Karpas-422 (cell line): ENCODE measurements around the gene ZPBP2. TPM values are rescaled to one million over a fixed set of nuclear protein-coding genes. Genes with fewer than 3 reads are reported as not detected.

ENCODE experiments used
- DNase-seq: peaks from one replicate; pipeline ENCODE4 v3.0.0-alpha.2; 2015
- H2AFZ ChIP-seq: fragments of 200-600 bp; sonication (generic); 2 replicates; pipeline ENCODE4 v1.6.1; 2014; ENCODE audit warnings: antibody characterized with exemption, low read length, mixed read lengths
- H3K27ac ChIP-seq: fragments of 200-600 bp; sonication (generic); 2 replicates; pipeline ENCODE4 v1.5.1; 2014; ENCODE audit warnings: mild to moderate bottlenecking, low read length, moderate library complexity
- H3K27me3 ChIP-seq: fragments of 200-600 bp; sonication (generic); 2 replicates; pipeline ENCODE4 v1.6.1; 2014; ENCODE audit warnings: low read length, mixed read lengths
- H3K36me3 ChIP-seq: fragments of 200-600 bp; sonication (generic); 2 replicates; pipeline ENCODE4 v1.6.1; 2014; ENCODE audit warnings: low read length, mixed read lengths; ENCODE audit not compliant: insufficient read depth
- H3K4me1 ChIP-seq: fragments of 200-600 bp; sonication (generic); 2 replicates; pipeline ENCODE4 v1.6.1; 2014; ENCODE audit warnings: mild to moderate bottlenecking, low read length, mixed read lengths
- H3K4me2 ChIP-seq: fragments of 200-600 bp; sonication (generic); 2 replicates; pipeline ENCODE4 v1.6.1; 2014; ENCODE audit warnings: low read length, low read depth, mild to moderate bottlenecking; ENCODE audit not compliant: poor library complexity, severe bottlenecking
- H3K4me3 ChIP-seq: fragments of 200-600 bp; sonication (generic); 2 replicates; pipeline ENCODE4 v1.5.1; 2014; ENCODE audit warnings: mild to moderate bottlenecking, antibody characterized with exemption, low read length, mixed read lengths
- H3K79me2 ChIP-seq: fragments of 200-600 bp; sonication (generic); 2 replicates; pipeline ENCODE4 v1.6.1; 2014; ENCODE audit warnings: mild to moderate bottlenecking, low read length, mixed read lengths
- H3K9ac ChIP-seq: fragments of 200-600 bp; sonication (generic); 2 replicates; pipeline ENCODE4 v1.6.0; 2014; ENCODE audit warnings: low read length
- H3K9me2 ChIP-seq: fragments of 200-600 bp; sonication (generic), shearing (Covaris generic); replicated peaks from 2 replicates; pipeline ENCODE4 v1.6.0; 2014; ENCODE audit warnings: mild to moderate bottlenecking, low read length, moderate library complexity; ENCODE audit not compliant: insufficient read depth
- H3K9me3 ChIP-seq: fragments of 300-700, 200-600 bp; sonication (generic); 2 replicates; pipeline ENCODE4 v1.6.1; 2014; ENCODE audit warnings: low read length, mixed read lengths
- H4K20me1 ChIP-seq: fragments of 200-600 bp; sonication (generic); 2 replicates; pipeline ENCODE4 v1.6.1; 2014; ENCODE audit warnings: mild to moderate bottlenecking, antibody characterized with exemption, low read length, low read depth; ENCODE audit not compliant: insufficient read depth
- total RNA-seq: library from RNA; depleted of rRNA; stranded (reverse); fragments of >200 nt; shearing (Covaris generic); gene quantifications from 2 replicates; pipeline ENCODE4 v1.2.3, GENCODE V29; 2014; ENCODE audit warnings: low replicate concordance

The ZPBP2 gene
- total RNA-seq, 1 experiment from 2014 or later: 10.4 TPM

GRCh38 chr17:39863244-39863917, 4.6 kb upstream of the ZPBP2 start:
- peak; percentile 83 for DNase-seq
- Histone ChIP-seq H3K36me3 (peaks cover 25% of the 10 kb centered on the region), H3K9ac (peak overlapping the region; percentile 89), H3K9me3 (no peaks in the 10 kb centered on the region), H3K9me2 (no peaks in the 10 kb centered on the region), H3K4me2 (peak overlapping the region; percentile 99), H2AFZ (no peak overlapping the region), H3K4me3 (peak overlapping the region; percentile 84), H3K27me3 (no peaks in the 10 kb centered on the region), H3K4me1 (peaks cover 62% of the 10 kb centered on the region), H4K20me1 (no peaks in the 10 kb centered on the region), H3K27ac (peak overlapping the region; percentile 98), H3K79me2 (peaks cover 63% of the 10 kb centered on the region)

GRCh38 chr17:39863918-39864746, 3.9 kb upstream of the ZPBP2 start, which contains the start of gene IKZF3:
Gene IKZF3, minus strand, starts transcription at chr17:39864312. Its CDS starts 186 bp downstream, at chr17:39864126.
- no peaks in the 10 kb centered on the region for H3K9me3 ChIP-seq
- H4K20me1 ChIP-seq: no peaks in the 10 kb centered on the region
- no peaks in the 10 kb centered on the region for H3K27me3 ChIP-seq
- H3K9me2 ChIP-seq: no peaks in the 10 kb centered on the region
- H2AFZ ChIP-seq: no peak within 1 kb of the TSS
- H3K9ac ChIP-seq: peak within 1 kb of the TSS; percentile 89
- H3K4me3 ChIP-seq: peak within 1 kb of the TSS; percentile 84
- peak within 1 kb of the TSS; percentile 99 for H3K4me2 ChIP-seq
- H3K79me2 ChIP-seq: peaks cover 57% of the 10 kb centered on the region
- H3K4me1 ChIP-seq: peaks cover 62% of the 10 kb centered on the region
- peak within 1 kb of the TSS; percentile 98 for H3K27ac ChIP-seq
- DNase-seq: peak; percentile 87
- H3K36me3 ChIP-seq: peaks cover 22% of the 10 kb centered on the region

GRCh38 chr17:39866013-39866730, 1.8 kb upstream of the ZPBP2 start:
- no peaks in the 10 kb centered on the region for H3K9me2 ChIP-seq
- H3K79me2 ChIP-seq: peaks cover 36% of the 10 kb centered on the region
- no peak overlapping the region for H2AFZ ChIP-seq
- peak overlapping the region; percentile 98 for H3K27ac ChIP-seq
- peaks cover 61% of the 10 kb centered on the region for H3K4me1 ChIP-seq
- H3K9me3 ChIP-seq: no peaks in the 10 kb centered on the region
- no peaks in the 10 kb centered on the region for H4K20me1 ChIP-seq
- DNase-seq: no peak
- no peaks in the 10 kb centered on the region for H3K27me3 ChIP-seq
- peak overlapping the region; percentile 53 for H3K9ac ChIP-seq
- peak overlapping the region; percentile 99 for H3K4me2 ChIP-seq
- peaks cover 4% of the 10 kb centered on the region; the same call in 1 of the 2 replicates for H3K36me3 ChIP-seq
- H3K4me3 ChIP-seq: peak overlapping the region; percentile 3; the same call in 1 of the 2 replicates

DNA sequence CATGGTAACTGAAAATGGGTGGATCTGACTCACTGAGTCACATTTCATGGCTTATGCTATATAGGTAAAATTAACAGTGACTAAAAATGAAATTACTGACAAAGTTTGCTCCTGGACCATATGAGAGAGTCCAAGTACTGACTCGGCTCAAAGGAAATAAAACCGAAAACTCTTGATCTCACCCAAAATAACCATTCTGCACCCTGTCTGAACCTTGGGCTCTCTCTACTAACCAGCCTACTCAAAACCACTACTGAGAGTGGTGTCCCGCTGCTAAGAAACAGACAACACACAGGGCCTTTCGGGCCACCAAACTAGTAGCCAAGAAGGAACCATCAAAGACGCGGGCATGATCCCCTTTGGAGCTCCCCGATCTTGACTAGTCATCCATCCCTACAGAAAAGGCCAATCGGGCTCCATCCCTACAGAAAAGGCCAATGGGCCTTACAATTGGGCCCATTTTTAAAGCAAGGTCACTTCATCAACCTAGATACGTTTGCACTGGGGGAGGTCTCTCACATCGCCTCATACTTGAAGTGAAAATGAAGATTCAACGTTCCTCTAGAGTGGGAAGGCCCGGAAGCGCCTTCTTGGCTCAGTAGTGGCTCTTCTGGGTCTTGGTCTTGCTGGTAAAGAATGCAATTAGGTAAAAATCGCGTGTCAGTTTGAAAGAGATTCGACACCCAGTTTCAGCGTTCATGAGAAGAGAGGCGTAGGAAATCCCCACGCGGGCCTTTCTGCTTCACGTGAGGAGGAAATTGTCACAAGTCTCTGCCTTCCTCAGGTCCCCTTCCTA, 720 bp upstream of the ZPBP2 start:
- H2AFZ ChIP-seq: peak overlapping the region; percentile 80
- H3K9me2 ChIP-seq: no peaks in the 10 kb centered on the region
- H3K9me3 ChIP-seq: no peaks in the 10 kb centered on the region
- no peaks in the 10 kb centered on the region for H4K20me1 ChIP-seq
- no peaks in the 10 kb centered on the region for H3K27me3 ChIP-seq
- H3K36me3 ChIP-seq: no peaks in the 10 kb centered on the region
- H3K27ac ChIP-seq: peak overlapping the region; percentile 98
- H3K4me2 ChIP-seq: no peak overlapping the region
- DNase-seq: no peak
- H3K4me3 ChIP-seq: no peak overlapping the region
- H3K4me1 ChIP-seq: peaks cover 61% of the 10 kb centered on the region
- peaks cover 25% of the 10 kb centered on the region for H3K79me2 ChIP-seq
- H3K9ac ChIP-seq: no peak overlapping the region

- peaks cover 70% of the 10 kb centered on the region for H3K4me1 ChIP-seq
- no peaks in the 10 kb centered on the region for H3K36me3 ChIP-seq
- H3K4me2 ChIP-seq: no peak overlapping the region
- no peaks in the 10 kb centered on the region for H3K9me3 ChIP-seq
- peak overlapping the region; percentile 32; the same call in 1 of the 2 replicates for H3K27ac ChIP-seq
- H3K27me3 ChIP-seq: no peaks in the 10 kb centered on the region
- no peaks in the 10 kb centered on the region for H3K9me2 ChIP-seq
- no peak overlapping the region for H3K4me3 ChIP-seq
- no peak overlapping the region for H3K9ac ChIP-seq
- peaks cover 15% of the 10 kb centered on the region for H3K79me2 ChIP-seq
- H4K20me1 ChIP-seq: no peaks in the 10 kb centered on the region
- DNase-seq: no peak
- no peak overlapping the region for H2AFZ ChIP-seq
Observed at GRCh38 chr17:39868554-39868942, 546 bp downstream of the ZPBP2 start.

DNA sequence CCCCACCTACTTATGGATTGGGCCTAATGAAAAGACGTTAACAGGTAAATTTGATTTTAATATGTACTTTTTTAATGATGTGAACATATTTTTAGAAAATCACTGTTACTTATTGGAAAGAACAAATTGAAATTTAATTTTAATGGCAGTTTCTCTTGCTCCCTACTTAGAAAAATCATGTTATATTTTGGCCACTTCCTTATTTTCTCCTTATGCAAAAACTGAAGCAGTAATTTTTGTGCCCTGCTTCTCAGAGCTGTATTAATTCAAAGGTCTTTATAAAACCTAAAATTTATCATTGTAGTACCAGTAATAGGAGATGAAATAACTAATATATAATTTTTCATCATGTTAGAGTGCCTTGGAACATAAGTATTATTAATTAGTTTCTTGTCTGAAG, 2.8 kb downstream of the ZPBP2 start:
- peak overlapping the region; percentile 64 for H3K4me2 ChIP-seq
- H3K9me3 ChIP-seq: no peaks in the 10 kb centered on the region
- no peaks in the 10 kb centered on the region for H3K36me3 ChIP-seq
- peaks cover 4% of the 10 kb centered on the region; the same call in 1 of the 2 replicates for H3K79me2 ChIP-seq
- H3K9me2 ChIP-seq: no peaks in the 10 kb centered on the region
- no peaks in the 10 kb centered on the region for H4K20me1 ChIP-seq
- H3K9ac ChIP-seq: peak overlapping the region; percentile 59
- H3K4me3 ChIP-seq: peak overlapping the region; percentile 37
- DNase-seq: peak; percentile 85
- H3K27me3 ChIP-seq: no peaks in the 10 kb centered on the region
- H2AFZ ChIP-seq: no peak overlapping the region
- H3K27ac ChIP-seq: peak overlapping the region; percentile 97
- peaks cover 56% of the 10 kb centered on the region for H3K4me1 ChIP-seq

DNA sequence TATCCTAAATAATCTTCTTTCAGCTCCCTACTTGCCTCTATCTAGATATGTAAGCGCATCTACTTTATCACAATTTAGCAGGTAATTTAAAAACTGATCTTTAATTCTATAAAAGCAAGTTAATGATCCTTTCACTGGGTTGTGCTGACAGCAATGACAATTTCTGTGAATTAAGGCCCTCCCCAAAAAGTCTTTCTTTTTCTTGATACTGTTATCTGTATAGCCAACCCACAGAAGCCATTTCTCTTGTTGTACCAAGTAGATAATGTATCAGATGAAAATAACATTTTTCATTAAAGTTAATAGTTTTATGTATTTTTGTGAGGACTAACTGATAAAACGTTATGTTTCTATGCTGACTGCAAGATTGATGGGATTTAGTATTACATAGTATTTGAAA, 3.8 kb downstream of the ZPBP2 start:
- Histone ChIP-seq H3K4me1 (peaks cover 46% of the 10 kb centered on the region), H3K9me3 (no peaks in the 10 kb centered on the region), H4K20me1 (no peaks in the 10 kb centered on the region), H3K79me2 (peaks cover 4% of the 10 kb centered on the region; the same call in 1 of the 2 replicates), H3K4me2 (peak overlapping the region; percentile 64), H3K9me2 (no peaks in the 10 kb centered on the region), H3K9ac (peak overlapping the region; percentile 59), H3K36me3 (no peaks in the 10 kb centered on the region), H3K27me3 (no peaks in the 10 kb centered on the region), H2AFZ (peak overlapping the region; percentile 13), H3K27ac (peak overlapping the region; percentile 97), H3K4me3 (peak overlapping the region; percentile 37)
- no peak for DNase-seq
